HepG2 (cell line): ENCODE data around the gene PIKFYVE. TPM values are rescaled to one million over a fixed set of nuclear protein-coding genes. Genes with fewer than 3 reads are reported as not detected.

ENCODE experiments used
- ATAC-seq: fragments of 200-7000 bp; cut with Tn5 transposase; 3 replicates; pipeline ENCODE4 v1.9.1; 2020; ENCODE audit warnings: mild to moderate bottlenecking, moderate library complexity
- BruUV-seq: library from RNA; stranded (reverse); fragments of 400-500 nt; replicated peaks from 2 replicates; lab custom pipeline; 2021; lab: Mats Ljungman, UMichigan
- CTCF ChIA-PET: fragments of 300-600 bp; formaldehyde crosslinking; extraction: SDS; loops from one replicate; lab custom pipeline; 2021; ENCODE audit warnings: low total read pairs, inconsistent platforms, low intra/inter-chr PET ratio; lab: Yijun Ruan, JAX
- POLR2A ChIA-PET: fragments of 350-600 bp; sonication (Branson Sonifier 250); formaldehyde crosslinking; loops from one replicate; lab custom pipeline; 2020; ENCODE audit warnings: antibody characterized with exemption, inconsistent platforms; lab: Yijun Ruan, JAX
- DNase-seq: peaks from one replicate; pipeline ENCODE4 v3.0.0-alpha.2; 2015; ENCODE audit warnings: low spot score
- FAIRE-seq: peaks from 3 replicates; lab custom pipeline; 2011; peaks lifted over from hg19 to GRCh38; lab: Jason Lieb, UNC
- H2AFZ ChIP-seq: one replicate; pipeline ENCODE4 v1.6.1; 2011; ENCODE audit warnings: low read length, inconsistent platforms
- H3K27ac ChIP-seq: fragments of 300-600 bp; 3 replicates; pipeline ENCODE4 v1.8.0; 2011; ENCODE audit warnings: mixed run types, mild to moderate bottlenecking, mixed read lengths, low read length, inconsistent platforms; ENCODE audit not compliant: insufficient read depth; ENCODE audit errors: extremely low read length
- H3K27me3 ChIP-seq, 2 experiments: fragments of 200-600 bp in 1 of 2; 2 replicates in 1 of 2; 3 replicates in 1 of 2; pipeline versions ENCODE4 v1.6.0 to v1.8.0; 2011; ENCODE audit warnings: low read length in 2 of 2, mild to moderate bottlenecking in 2 of 2, moderate library complexity in 2 of 2, inconsistent platforms in 1 of 2; ENCODE audit not compliant: insufficient read depth in 2 of 2, control insufficient read depth in 1 of 2
- H3K36me3 ChIP-seq, 2 experiments: fragments of 200-600 bp in 1 of 2; replicated peaks in 1 of 2; 2 replicates in 1 of 2; 3 replicates in 1 of 2; pipeline versions ENCODE4 v1.5.1 to v1.8.0; 2011; ENCODE audit warnings: low read length in 2 of 2, inconsistent platforms in 1 of 2; ENCODE audit not compliant: insufficient read depth in 2 of 2, control insufficient read depth in 1 of 2
- H3K4me1 ChIP-seq: 2 replicates; pipeline ENCODE4 v1.5.1; 2012; ENCODE audit warnings: low read length, inconsistent platforms; ENCODE audit not compliant: insufficient read depth
- H3K4me2 ChIP-seq: 2 replicates; pipeline ENCODE4 v1.6.0; 2011; ENCODE audit warnings: low read depth, low read length, inconsistent platforms
- H3K4me3 ChIP-seq, 3 experiments: fragments of 200-600 bp in 1 of 3; sonication (generic), shearing (Covaris generic) in 1 of 3; replicated peaks in 1 of 3; 2 replicates each; pipeline ENCODE4 v1.5.1; 2011 to 2016; ENCODE audit warnings: low read length in 3 of 3, inconsistent platforms in 2 of 3, low read depth in 2 of 3, mild to moderate bottlenecking in 2 of 3, control low read depth in 1 of 3, mixed read lengths in 1 of 3; ENCODE audit not compliant: insufficient read depth in 1 of 3
- H3K79me2 ChIP-seq: one replicate; pipeline ENCODE4 v1.6.1; 2011; ENCODE audit warnings: low read length, inconsistent platforms; ENCODE audit not compliant: insufficient read depth
- H3K9ac ChIP-seq: 2 replicates; pipeline ENCODE4 v1.6.0; 2011; ENCODE audit warnings: mild to moderate bottlenecking, low read depth, low read length, inconsistent platforms; ENCODE audit not compliant: insufficient read depth
- H3K9me3 ChIP-seq: 2 replicates; pipeline ENCODE4 v1.5.1; 2012; ENCODE audit warnings: mild to moderate bottlenecking, low read length
- H4K20me1 ChIP-seq: 2 replicates; pipeline ENCODE4 v1.6.0; 2011; ENCODE audit warnings: inconsistent platforms, mild to moderate bottlenecking, low read length, moderate library complexity; ENCODE audit not compliant: insufficient read depth
- CEBPG ChIP-seq: IDR thresholded peaks from 2 replicates; pipeline ENCODE4 v1.6.1; 2016
- ISX ChIP-seq: sonication (generic); formaldehyde crosslinking; conservative IDR thresholded peaks from 2 replicates; pipeline ENCODE4 v1.5.0; 2020; ENCODE audit warnings: missing genetic modification reagents
- KDM6A ChIP-seq: IDR thresholded peaks from 2 replicates; pipeline ENCODE4 v1.6.1; 2016; ENCODE audit warnings: low read depth
- RBFOX2 ChIP-seq: fragments of 200-400 bp; formaldehyde crosslinking; IDR thresholded peaks from 2 replicates; pipeline ENCODE4 v1.6.1; 2017; ENCODE audit warnings: low read depth, mild to moderate bottlenecking, low read length
- SOX13 ChIP-seq, 3 experiments: fragments of 450-650 bp in 1 of 3; sonication (generic) in 1 of 3; formaldehyde crosslinking in 1 of 3; IDR thresholded peaks in 2 of 3; conservative IDR thresholded peaks in 1 of 3; 2 replicates each; pipeline versions ENCODE4 v1.5.0 to v1.6.1; 2016 to 2020; ENCODE audit warnings: antibody characterized with exemption in 1 of 3, mild to moderate bottlenecking in 1 of 3, missing compliant biosample characterization in 1 of 3, missing genetic modification reagents in 1 of 3, moderate library complexity in 1 of 3
- TP53 ChIP-seq: sonication (generic); formaldehyde crosslinking; conservative IDR thresholded peaks from 2 replicates; pipeline ENCODE4 v1.4.0; 2020; ENCODE audit warnings: missing genetic modification reagents
- ZNF20 ChIP-seq: sonication (generic); formaldehyde crosslinking; IDR thresholded peaks from 2 replicates; pipeline ENCODE4 v1.4.0; 2020; ENCODE audit warnings: mild to moderate bottlenecking, moderate library complexity, missing genetic modification reagents
- ZNF431 ChIP-seq: sonication (generic); formaldehyde crosslinking; IDR thresholded peaks from 2 replicates; pipeline ENCODE4 v1.9.0; 2022; ENCODE audit warnings: missing genetic modification reagents, low read depth, mild to moderate bottlenecking, borderline replicate concordance
- ZNF7 ChIP-seq: IDR thresholded peaks from 2 replicates; pipeline ENCODE4 v1.6.1; 2016; ENCODE audit warnings: missing biosample characterization, missing genetic modification reagents
- ZNF724P ChIP-seq: sonication (generic); formaldehyde crosslinking; IDR thresholded peaks from 2 replicates; pipeline ENCODE4 v1.8.0; 2022; ENCODE audit warnings: missing genetic modification reagents, borderline replicate concordance
- WGBS: methylation state at CpG from one replicate; pipeline ENCODE4 v1.1.6; 2017; ENCODE audit warnings: low lambda C conversion rate; 5-methylcytosine and 5-hydroxymethylcytosine counted together
- in situ Hi-C: cut with HindIII; loops from 2 replicates; pipeline ENCODE4 v1.10.0; 2017; ENCODE audit warnings: low pct_unique_long_range_greater_than_20kb; ENCODE audit not compliant: extremely low pct_ligation_motif_present
- intact Hi-C: fragments of 100-400 bp; cut with micrococcal nuclease; formaldehyde crosslinking; loops from one replicate; pipeline ENCODE4 v1.10.0; 2022; ENCODE audit not compliant: unreplicated experiment
- polyA plus RNA-seq, 8 experiments: library from polyadenylated mRNA; depleted of rRNA in 3 of 8; stranded (reverse) in 7 of 8; unstranded in 1 of 8; fragments of >200 nt; fragmentation: Illumina TruSeq in 4 of 8; extraction: Trizol in 4 of 8; gene quantifications; 2 replicates each; pipeline versions ENCODE4 v1.2.1 to v1.2.3, GENCODE V29; 2011 to 2016; ENCODE audit warnings: low read depth in 4 of 8, missing spikeins in 1 of 8, mixed read lengths in 1 of 8; ENCODE audit not compliant: insufficient read depth in 1 of 8
- total RNA-seq, 5 experiments: library from RNA; depleted of rRNA; stranded (reverse); fragments of >200 nt; fragmentation: Illumina TruSeq; extraction: Trizol; gene quantifications; 2 replicates each; pipeline ENCODE4 v1.2.3, GENCODE V29; 2016; ENCODE audit warnings: low read depth in 1 of 5
- TF ChIP-seq, protein P1 (sequence below): IDR thresholded peaks from 2 replicates; pipeline ENCODE4 v1.6.1; 2016; ENCODE audit warnings: low read depth
- TF ChIP-seq, protein P2 (sequence below): IDR thresholded peaks from 2 replicates; pipeline ENCODE4 v1.6.1; 2012; ENCODE audit warnings: low read length, improper control_type of control experiment
- TF ChIP-seq, protein P3 (sequence below): sonication (generic); formaldehyde crosslinking; IDR thresholded peaks from 2 replicates; pipeline ENCODE4 v1.8.1; 2022; ENCODE audit warnings: low read depth, mild to moderate bottlenecking, missing genetic modification reagents

The PIKFYVE gene
- total and polyA plus RNA-seq, 2 of the 13 experiments (the other 11 are each of a cell fraction or from before 2014, with no cell fraction given), result 20.2 to 21.7 TPM

DNA sequence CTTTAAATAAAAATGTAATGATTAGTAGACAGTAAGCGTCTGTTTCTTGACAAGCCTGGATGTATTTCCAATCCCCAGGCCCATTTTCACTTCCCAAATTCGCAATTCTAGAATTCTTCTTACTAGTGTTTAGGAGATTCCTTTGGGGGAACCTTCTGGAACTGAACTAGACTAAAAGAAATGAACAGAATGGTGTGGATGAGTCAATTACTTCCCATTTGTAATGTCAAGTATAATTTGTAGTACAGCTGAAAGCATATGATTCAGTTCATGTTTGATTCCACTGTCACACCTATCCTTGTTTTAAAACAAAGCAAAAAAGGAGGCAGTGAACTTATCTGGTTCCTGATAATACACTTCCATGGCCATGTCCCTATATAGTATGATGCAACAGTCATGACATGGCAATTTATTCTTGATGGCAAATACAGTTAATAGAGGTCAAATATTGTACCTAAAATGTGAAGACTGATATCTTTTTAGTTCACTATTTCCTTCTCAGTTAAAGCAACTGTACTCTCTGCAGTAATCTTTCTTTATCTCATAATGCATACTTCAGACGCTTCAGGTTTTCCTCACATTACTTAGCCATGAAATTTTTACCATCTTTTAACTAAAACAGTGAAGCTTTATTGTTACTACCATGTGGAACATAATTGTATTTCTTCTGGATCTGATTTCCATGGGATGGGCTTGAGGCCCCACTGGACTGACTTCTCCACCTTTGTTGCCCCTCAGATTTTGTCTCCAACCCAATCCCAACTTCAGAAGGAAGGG, 13.2 kb upstream of the PIKFYVE start (continued):
- TF ChIP-seq SOX13 (IDR thresholded peaks at IDR 0.05) (no peak), SOX13 (CRISPR knock-in tag; conservative IDR thresholded peaks at IDR 0.05 in 1 of 2, IDR thresholded peaks at IDR 0.05 in 1 of 2) (peak in 1 of 2 experiments; percentile 38; a peak in 1 of 4 replicates), CEBPG (peak; percentile 93), RBFOX2 (peak; percentile 70), ZNF7 (no peak)
- TF ChIP-seq, protein P1, sequence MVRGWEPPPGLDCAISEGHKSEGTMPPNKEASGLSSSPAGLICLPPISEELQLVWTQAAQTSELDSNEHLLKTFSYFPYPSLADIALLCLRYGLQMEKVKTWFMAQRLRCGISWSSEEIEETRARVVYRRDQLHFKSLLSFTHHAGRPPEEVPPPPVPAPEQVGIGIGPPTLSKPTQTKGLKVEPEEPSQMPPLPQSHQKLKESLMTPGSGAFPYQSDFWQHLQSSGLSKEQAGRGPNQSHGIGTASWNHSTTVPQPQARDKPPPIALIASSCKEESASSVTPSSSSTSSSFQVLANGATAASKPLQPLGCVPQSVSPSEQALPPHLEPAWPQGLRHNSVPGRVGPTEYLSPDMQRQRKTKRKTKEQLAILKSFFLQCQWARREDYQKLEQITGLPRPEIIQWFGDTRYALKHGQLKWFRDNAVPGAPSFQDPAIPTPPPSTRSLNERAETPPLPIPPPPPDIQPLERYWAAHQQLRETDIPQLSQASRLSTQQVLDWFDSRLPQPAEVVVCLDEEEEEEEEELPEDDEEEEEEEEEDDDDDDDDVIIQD (CRISPR knock-in tag), result 0 out of 2 replicates have a peak, but pooled peaks have one; percentile 11

DNA sequence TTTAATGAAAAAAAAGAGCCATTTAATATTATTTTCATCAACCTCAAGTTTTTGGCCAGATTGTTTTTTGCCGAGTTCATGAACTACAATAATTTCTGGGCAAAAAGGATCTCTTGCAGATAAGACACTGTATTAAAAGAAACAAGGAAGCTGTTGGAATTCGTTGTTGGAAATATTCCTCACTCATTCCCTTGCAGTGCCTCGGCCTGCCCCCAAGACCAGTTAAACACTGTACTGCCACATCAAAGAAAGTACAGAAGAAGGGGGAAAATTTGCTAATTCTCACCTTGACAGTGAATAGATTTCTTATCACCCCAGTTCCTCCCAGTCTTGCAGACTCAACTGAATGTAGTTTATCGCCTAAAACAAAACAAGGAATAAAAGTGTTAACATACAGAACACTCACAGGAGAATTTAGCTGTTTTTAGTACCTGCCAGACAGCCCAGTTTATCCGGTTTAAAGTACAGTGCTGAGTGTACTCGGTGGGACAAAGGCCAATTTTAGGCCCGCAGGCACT, 12.4 kb upstream of the PIKFYVE start:
- Histone ChIP-seq H3K4me1 (peaks cover 78% of the 10 kb centered on the region), H3K36me3 (peaks cover 3 to 44% of the 10 kb centered on the region in 2 experiments; a peak in 4 of 5 replicates), H3K4me2 (peak overlapping the region; percentile 95), H3K79me2 (peaks cover 43% of the 10 kb centered on the region), H3K9ac (peak overlapping the region; percentile 91), H3K27ac (peak overlapping the region; percentile 97), H4K20me1 (no peaks in the 10 kb centered on the region), H3K4me3 (peak overlapping the region; percentile 85 to 100 (median 100)), H2AFZ (no peak overlapping the region), H3K9me3 (no peaks in the 10 kb centered on the region), H3K27me3 (no peaks in the 10 kb centered on the region; a peak in 1 of 5 replicates)
- intact Hi-C loops, result no loop called here
- ATAC-seq (peak; percentile 1), DNase-seq (no peak), FAIRE-seq (peak; percentile 76)
- TSS peak; percentile 42 for BruUV-seq
- ChIA-PET POLR2A (interaction anchor here (0.6 to 7.8 kb wide), 18 partner anchors 9 to 628 kb away, joined by 3 to 145 read pairs (median 9); partner anchors contain the start of genes CCNYL1, FZD5, METTL21A and PIKFYVE), CTCF (interaction anchor here (1.1 to 2.4 kb wide), 3 partner anchors 11 to 152 kb away, joined by 4 to 11 read pairs (median 4); no protein-coding TSS in a partner anchor)
- 2% methylated on average over 7 of the region's 7 CpGs for WGBS
- in situ Hi-C loops, result loop anchor here (5.0 to 25.0 kb wide), 2 partner anchors 76 to 541 kb away; partner anchors contain the start of gene CCNYL1
- TF ChIP-seq, protein P2, sequence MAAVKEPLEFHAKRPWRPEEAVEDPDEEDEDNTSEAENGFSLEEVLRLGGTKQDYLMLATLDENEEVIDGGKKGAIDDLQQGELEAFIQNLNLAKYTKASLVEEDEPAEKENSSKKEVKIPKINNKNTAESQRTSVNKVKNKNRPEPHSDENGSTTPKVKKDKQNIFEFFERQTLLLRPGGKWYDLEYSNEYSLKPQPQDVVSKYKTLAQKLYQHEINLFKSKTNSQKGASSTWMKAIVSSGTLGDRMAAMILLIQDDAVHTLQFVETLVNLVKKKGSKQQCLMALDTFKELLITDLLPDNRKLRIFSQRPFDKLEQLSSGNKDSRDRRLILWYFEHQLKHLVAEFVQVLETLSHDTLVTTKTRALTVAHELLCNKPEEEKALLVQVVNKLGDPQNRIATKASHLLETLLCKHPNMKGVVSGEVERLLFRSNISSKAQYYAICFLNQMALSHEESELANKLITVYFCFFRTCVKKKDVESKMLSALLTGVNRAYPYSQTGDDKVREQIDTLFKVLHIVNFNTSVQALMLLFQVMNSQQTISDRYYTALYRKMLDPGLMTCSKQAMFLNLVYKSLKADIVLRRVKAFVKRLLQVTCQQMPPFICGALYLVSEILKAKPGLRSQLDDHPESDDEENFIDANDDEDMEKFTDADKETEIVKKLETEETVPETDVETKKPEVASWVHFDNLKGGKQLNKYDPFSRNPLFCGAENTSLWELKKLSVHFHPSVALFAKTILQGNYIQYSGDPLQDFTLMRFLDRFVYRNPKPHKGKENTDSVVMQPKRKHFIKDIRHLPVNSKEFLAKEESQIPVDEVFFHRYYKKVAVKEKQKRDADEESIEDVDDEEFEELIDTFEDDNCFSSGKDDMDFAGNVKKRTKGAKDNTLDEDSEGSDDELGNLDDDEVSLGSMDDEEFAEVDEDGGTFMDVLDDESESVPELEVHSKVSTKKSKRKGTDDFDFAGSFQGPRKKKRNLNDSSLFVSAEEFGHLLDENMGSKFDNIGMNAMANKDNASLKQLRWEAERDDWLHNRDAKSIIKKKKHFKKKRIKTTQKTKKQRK, result 0 out of 2 replicates have a peak, but pooled peaks have one; percentile 17
- TF ChIP-seq ZNF724P (no peak), ZNF20 (no peak), ISX (CRISPR knock-in tag) (no peak), ZNF431 (CRISPR knock-in tag) (no peak), TP53 (CRISPR knock-in tag) (no peak), KDM6A (CRISPR knock-in tag) (0 out of 2 replicates have a peak, but pooled peaks have one; percentile 78)
- TF ChIP-seq, protein P3, sequence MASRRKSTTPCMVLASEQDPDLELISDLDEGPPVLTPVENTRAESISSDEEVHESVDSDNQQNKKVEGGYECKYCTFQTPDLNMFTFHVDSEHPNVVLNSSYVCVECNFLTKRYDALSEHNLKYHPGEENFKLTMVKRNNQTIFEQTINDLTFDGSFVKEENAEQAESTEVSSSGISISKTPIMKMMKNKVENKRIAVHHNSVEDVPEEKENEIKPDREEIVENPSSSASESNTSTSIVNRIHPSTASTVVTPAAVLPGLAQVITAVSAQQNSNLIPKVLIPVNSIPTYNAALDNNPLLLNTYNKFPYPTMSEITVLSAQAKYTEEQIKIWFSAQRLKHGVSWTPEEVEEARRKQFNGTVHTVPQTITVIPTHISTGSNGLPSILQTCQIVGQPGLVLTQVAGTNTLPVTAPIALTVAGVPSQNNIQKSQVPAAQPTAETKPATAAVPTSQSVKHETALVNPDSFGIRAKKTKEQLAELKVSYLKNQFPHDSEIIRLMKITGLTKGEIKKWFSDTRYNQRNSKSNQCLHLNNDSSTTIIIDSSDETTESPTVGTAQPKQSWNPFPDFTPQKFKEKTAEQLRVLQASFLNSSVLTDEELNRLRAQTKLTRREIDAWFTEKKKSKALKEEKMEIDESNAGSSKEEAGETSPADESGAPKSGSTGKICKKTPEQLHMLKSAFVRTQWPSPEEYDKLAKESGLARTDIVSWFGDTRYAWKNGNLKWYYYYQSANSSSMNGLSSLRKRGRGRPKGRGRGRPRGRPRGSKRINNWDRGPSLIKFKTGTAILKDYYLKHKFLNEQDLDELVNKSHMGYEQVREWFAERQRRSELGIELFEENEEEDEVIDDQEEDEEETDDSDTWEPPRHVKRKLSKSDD, result no peak
